Measurements from ENCODE around the gene DNAJA4. TPM values are rescaled to one million over a fixed set of nuclear protein-coding genes. Genes with fewer than 3 reads are reported as not detected.

DNAJA4 gene
- total and polyA plus RNA-seq, 7 donors = 7.4 to 26.1 (median 16.8) TPM

GRCh38 chr15:78319588-78319987, 55.2 kb downstream of the DNAJA4 start:
- H3K9me3 ChIP-seq = no peaks in the 10 kb centered on the region
- H3K4me1 ChIP-seq = no peaks in the 10 kb centered on the region
- H3K4me3 ChIP-seq = no peak overlapping the region
- H3K27me3 ChIP-seq = no peaks in the 10 kb centered on the region
- 84 to 92% methylated on average over 10 of the region's 10 CpGs for WGBS, 2 donors
- no peak overlapping the region for H3K27ac ChIP-seq
- no peak for DNase-seq
- H3K36me3 ChIP-seq = no peaks in the 10 kb centered on the region
- TF ChIP-seq POLR2AphosphoS5 (IDR thresholded peaks at IDR 0.05) = no peak
- no peak for TF ChIP-seq POLR2A (IDR thresholded peaks at IDR 0.05)
- no peak for TF ChIP-seq CTCF (IDR thresholded peaks at IDR 0.05)
- TF ChIP-seq EP300 (IDR thresholded peaks at IDR 0.05) = no peak
- intact Hi-C loops (cut with DNase I) = no loop called here

GRCh38 chr15:78320183-78320582, 55.8 kb downstream of the DNAJA4 start:
- H3K36me3 ChIP-seq = no peaks in the 10 kb centered on the region
- TF ChIP-seq CTCF (IDR thresholded peaks at IDR 0.05) (no peak), EP300 (IDR thresholded peaks at IDR 0.05) (no peak), POLR2A (IDR thresholded peaks at IDR 0.05) (no peak), POLR2AphosphoS5 (IDR thresholded peaks at IDR 0.05) (no peak)
- DNase-seq = no peak
- H3K9me3 ChIP-seq = no peaks in the 10 kb centered on the region
- H3K4me1 ChIP-seq = peaks cover 0 to 3% (median 0%) of the 10 kb centered on the region in 4 donors
- 96 to 97% methylated on average over 5 of the region's 5 CpGs for WGBS, 2 donors
- no peak overlapping the region for H3K27ac ChIP-seq
- no peaks in the 10 kb centered on the region for H3K27me3 ChIP-seq
- no peak overlapping the region for H3K4me3 ChIP-seq
- intact Hi-C loops (cut with DNase I) = no loop called here

GRCh38 chr15:78321041-78321570, 56.7 kb downstream of the DNAJA4 start:
- 84% methylated on average over 17 of the region's 17 CpGs for WGBS, 2 donors
- Histone ChIP-seq H3K4me3 (no peak overlapping the region), H3K36me3 (no peaks in the 10 kb centered on the region), H3K9me3 (no peaks in the 10 kb centered on the region), H3K27me3 (no peaks in the 10 kb centered on the region), H3K4me1 (peaks cover 0 to 10% (median 0%) of the 10 kb centered on the region in 4 donors), H3K27ac (no peak overlapping the region)
- intact Hi-C loops (cut with DNase I) = no loop called here
- TF ChIP-seq POLR2AphosphoS5 (IDR thresholded peaks at IDR 0.05) (no peak), POLR2A (IDR thresholded peaks at IDR 0.05) (no peak), EP300 (IDR thresholded peaks at IDR 0.05) (no peak), CTCF (IDR thresholded peaks at IDR 0.05) (no peak)
- DNase-seq = no peak

- TF ChIP-seq POLR2AphosphoS5 (IDR thresholded peaks at IDR 0.05) (no peak), CTCF (IDR thresholded peaks at IDR 0.05) (no peak), EP300 (IDR thresholded peaks at IDR 0.05) (no peak), POLR2A (IDR thresholded peaks at IDR 0.05) (no peak)
- Histone ChIP-seq H3K27ac (no peak overlapping the region), H3K4me3 (no peak overlapping the region), H3K36me3 (no peaks in the 10 kb centered on the region), H3K9me3 (no peaks in the 10 kb centered on the region), H3K27me3 (no peaks in the 10 kb centered on the region), H3K4me1 (peaks cover 0 to 10% (median 0%) of the 10 kb centered on the region in 4 donors)
- intact Hi-C loops (cut with DNase I) = no loop called here
- DNase-seq = no peak
- 79 to 91% methylated on average over 4 of the region's 4 CpGs for WGBS, 2 donors
These were observed 57.4 kb downstream of the DNAJA4 start for GRCh38 chr15:78321786-78322185.

- intact Hi-C loops (cut with DNase I) = no loop called here
- Histone ChIP-seq H3K9me3 (no peaks in the 10 kb centered on the region), H3K4me3 (no peak overlapping the region), H3K36me3 (no peaks in the 10 kb centered on the region), H3K4me1 (peaks cover 0 to 10% (median 0%) of the 10 kb centered on the region in 4 donors), H3K27ac (no peak overlapping the region), H3K27me3 (no peaks in the 10 kb centered on the region)
- TF ChIP-seq POLR2AphosphoS5 (IDR thresholded peaks at IDR 0.05) = no peak
- no peak for TF ChIP-seq CTCF (IDR thresholded peaks at IDR 0.05)
- TF ChIP-seq EP300 (IDR thresholded peaks at IDR 0.05) = no peak
- no peak for TF ChIP-seq POLR2A (IDR thresholded peaks at IDR 0.05)
- no peak for DNase-seq
- WGBS, 2 donors = 77 to 80% methylated on average over 15 of the region's 15 CpGs
These were observed 57.9 kb downstream of the DNAJA4 start for GRCh38 chr15:78322243-78322642.

Measured in sigmoid colon (tissue), 7 donors.